Activated naive CD4-positive, alpha-beta T cell treated with anti-CD3 and anti-CD28 coated beads, Interleukin-2, amount 50 U/mL, for 72 hours (primary cell): ENCODE measurements around the gene HOXB8. TPM values are rescaled to one million over a fixed set of nuclear protein-coding genes. Genes with fewer than 3 reads are reported as not detected.

Experiments used
- ATAC-seq, 2 donors: fragments of 150-1000 bp; cut with Tn5 transposase; 2 replicates each; pipeline ENCODE4 v1.10.0; 2021; ENCODE audit warnings: mild to moderate bottlenecking in 2 of 2, moderate library complexity in 2 of 2
- DNase-seq, 2 donors: peaks; one replicate each; pipeline ENCODE4 v3.0.0; 2021 to 2022; ENCODE audit warnings: low spot score in 2 of 2
- H3K27ac Mint-ChIP-seq, 2 donors: one replicate each; pipeline ENCODE4 v1.8.0; 2022; ENCODE audit warnings: mild to moderate bottlenecking in 2 of 2, mixed read lengths in 2 of 2
- H3K36me3 Mint-ChIP-seq, 2 donors: one replicate each; pipeline ENCODE4 v1.8.0; 2022; ENCODE audit warnings: mixed read lengths in 2 of 2
- H3K9me3 Mint-ChIP-seq, 2 donors: one replicate each; pipeline ENCODE4 v1.8.0; 2022; ENCODE audit warnings: mixed read lengths in 2 of 2
- total RNA-seq, 2 donors: library from RNA; stranded (reverse); gene quantifications; one replicate each; pipeline ENCODE4 v1.2.3, GENCODE V29; 2022

HOXB8 gene
- total RNA-seq, 2 donors from 2014 or later = not detected

DNA sequence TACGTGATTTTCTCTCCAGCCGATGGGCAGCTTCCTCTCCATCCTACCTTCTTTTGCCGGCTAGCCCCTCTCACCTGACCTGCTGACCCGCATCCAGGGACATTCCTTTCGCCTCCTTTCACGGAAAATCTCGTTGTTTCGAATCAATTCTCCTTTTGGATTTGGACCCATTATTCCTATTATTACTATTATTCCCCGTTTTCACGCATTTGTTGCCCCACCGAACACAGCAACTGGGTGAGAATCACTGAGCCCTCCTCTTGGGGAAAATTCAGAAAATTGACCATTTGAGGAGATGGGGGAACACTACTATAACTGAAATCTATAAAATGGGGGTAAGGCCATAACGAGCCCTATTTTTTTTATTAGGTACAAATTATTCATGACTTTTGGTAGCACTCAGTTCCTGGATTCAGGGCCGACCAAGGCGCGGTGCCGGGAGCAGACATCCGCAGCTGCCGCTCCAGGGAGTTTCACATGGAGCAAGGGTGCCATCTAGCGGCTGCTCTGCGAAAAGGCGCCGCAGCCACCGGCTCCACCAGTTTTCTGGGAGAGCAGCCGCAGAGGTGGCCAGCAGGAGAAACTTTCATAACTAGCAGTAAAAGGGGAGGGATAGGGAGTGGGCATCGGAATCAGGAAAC is 3.3 kb upstream of the HOXB8 start:
- DNase-seq (peak; percentile 72 to 81), ATAC-seq (peak; percentile 76 to 77)
- H3K36me3 Mint-ChIP-seq = peaks cover 0 to 7% of the 10 kb centered on the region in 2 donors
- H3K9me3 Mint-ChIP-seq = no peaks in the 10 kb centered on the region
- no peak overlapping the region for H3K27ac Mint-ChIP-seq

- ATAC-seq (no peak), DNase-seq (no peak)
- Mint-ChIP-seq H3K36me3 (peaks cover 0 to 7% of the 10 kb centered on the region in 2 donors), H3K9me3 (no peaks in the 10 kb centered on the region), H3K27ac (peak overlapping the region in 1 of 2 donors; percentile 5)
These were observed 2.6 kb upstream of the HOXB8 start for GRCh38 chr17:48617471-48618255.

DNA sequence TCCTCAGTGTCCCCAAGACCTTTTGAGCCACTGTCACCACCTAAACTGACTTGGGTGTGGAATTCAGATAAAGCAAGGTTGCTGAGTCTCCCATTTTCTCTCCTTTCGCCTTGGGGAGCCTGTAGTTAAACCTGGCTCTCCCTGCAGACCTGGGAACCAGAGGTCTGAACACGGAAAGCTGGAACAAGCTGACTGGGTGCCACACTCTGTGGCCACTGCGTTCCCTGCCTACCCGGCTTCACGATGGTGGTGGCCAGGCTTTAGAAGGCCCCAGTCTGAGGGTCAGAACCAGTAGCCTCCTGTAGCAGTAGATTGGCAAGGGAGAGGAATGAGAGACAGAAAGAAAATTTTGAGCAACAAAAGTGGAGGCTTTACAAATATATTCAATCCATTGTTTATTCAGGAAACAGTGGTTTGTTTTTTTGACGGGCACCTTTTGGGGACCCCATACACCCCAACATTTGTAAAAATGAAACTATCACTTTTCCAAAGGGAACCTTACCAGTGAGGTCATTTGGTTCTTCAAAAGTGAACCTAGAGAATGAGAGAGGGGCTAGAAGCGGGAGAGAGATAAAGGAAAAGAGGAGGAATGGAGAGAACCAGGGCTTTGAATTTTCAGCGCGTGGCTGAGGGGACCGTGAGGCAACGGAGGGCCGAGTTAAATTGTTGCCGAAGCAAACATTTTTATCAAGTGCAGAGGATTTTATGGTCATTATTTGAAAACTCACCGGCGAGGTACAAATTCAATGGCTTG is 1.8 kb upstream of the HOXB8 start:
- ATAC-seq (no peak), DNase-seq (no peak)
- no peak overlapping the region for H3K27ac Mint-ChIP-seq

GRCh38 chr17:48615963-48616716 is 1.0 kb upstream of the HOXB8 start:
- Mint-ChIP-seq H3K27ac (no peak overlapping the region), H3K9me3 (no peaks in the 10 kb centered on the region), H3K36me3 (peaks cover 0 to 10% of the 10 kb centered on the region in 2 donors)
- DNase-seq (no peak), ATAC-seq (no peak)

More for the DNA sequence above, 1.8 kb upstream of the HOXB8 start:
- Mint-ChIP-seq H3K36me3 (peaks cover 0 to 7% of the 10 kb centered on the region in 2 donors), H3K9me3 (no peaks in the 10 kb centered on the region)

- H3K9me3 Mint-ChIP-seq = no peaks in the 10 kb centered on the region
- peak in 1 of 2 donors; percentile 23 for ATAC-seq
- H3K27ac Mint-ChIP-seq = no peak overlapping the region
- H3K36me3 Mint-ChIP-seq = peaks cover 0 to 15% of the 10 kb centered on the region in 2 donors
- no peak for DNase-seq
These were observed 1.0 kb downstream of the HOXB8 start for GRCh38 chr17:48613862-48614694.

DNA sequence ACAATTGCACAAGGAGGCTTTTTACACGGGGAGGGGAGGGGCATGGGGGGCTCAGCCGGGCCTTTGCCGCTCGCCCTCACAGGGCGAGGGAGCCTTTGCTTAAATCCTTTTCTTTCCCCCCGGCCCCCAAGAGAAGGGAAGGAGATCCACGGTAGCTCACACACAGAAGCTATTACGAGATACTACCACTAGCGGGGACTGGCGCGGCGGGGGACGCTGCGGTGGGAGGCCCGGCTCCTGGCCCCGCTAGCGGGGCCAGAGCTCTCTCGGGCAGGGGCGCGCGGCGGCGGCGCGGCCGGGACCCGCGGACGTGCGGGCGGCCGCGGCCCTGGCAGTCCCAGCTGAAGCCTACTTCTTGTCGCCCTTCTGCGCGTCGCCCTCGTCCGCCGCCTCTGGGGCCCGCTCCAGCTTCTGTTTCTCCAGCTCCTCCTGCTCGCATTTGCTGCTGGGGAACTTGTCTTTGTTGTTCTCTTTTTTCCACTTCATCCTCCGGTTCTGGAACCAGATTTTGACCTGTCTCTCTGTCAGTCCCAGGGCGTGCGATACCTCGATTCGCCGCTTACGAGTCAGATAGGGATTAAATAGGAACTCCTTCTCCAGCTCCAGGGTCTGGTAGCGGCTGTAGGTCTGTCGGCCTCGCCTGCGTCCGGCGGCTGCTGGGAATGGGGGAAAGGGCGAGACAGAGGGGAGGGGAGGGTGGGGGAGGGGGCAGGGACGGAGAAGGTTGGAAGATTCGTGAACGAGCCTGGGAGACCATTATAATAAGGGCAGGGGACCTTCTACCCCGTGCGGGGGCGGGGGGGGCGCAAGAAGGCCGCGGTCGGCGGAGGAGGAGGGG is 2.0 kb downstream of the HOXB8 start:
- Mint-ChIP-seq H3K9me3 (no peaks in the 10 kb centered on the region), H3K36me3 (peaks cover 0 to 15% of the 10 kb centered on the region in 2 donors), H3K27ac (peak overlapping the region in 1 of 2 donors; percentile 22)
- DNase-seq (no peak), ATAC-seq (peak; percentile 21 to 64)

GRCh38 chr17:48612456-48612853 is 2.6 kb downstream of the HOXB8 start:
- Mint-ChIP-seq H3K9me3 (no peaks in the 10 kb centered on the region), H3K27ac (peak overlapping the region in 1 of 2 donors; percentile 22), H3K36me3 (peaks cover 0 to 15% of the 10 kb centered on the region in 2 donors)
- DNase-seq = no peak
- ATAC-seq = peak in 1 of 2 donors; percentile 8

- DNase-seq = no peak
- no peak overlapping the region for H3K27ac Mint-ChIP-seq
These were observed 3.2 kb downstream of the HOXB8 start for GRCh38 chr17:48611681-48612455.

GRCh38 chr17:48611213-48611612 is 3.9 kb downstream of the HOXB8 start:
- Mint-ChIP-seq H3K36me3 (peaks cover 0 to 8% of the 10 kb centered on the region in 2 donors), H3K27ac (peak overlapping the region; percentile 4 to 44), H3K9me3 (no peaks in the 10 kb centered on the region)
- DNase-seq (no peak), ATAC-seq (peak; percentile 2 to 7)

More at GRCh38 chr17:48611681-48612455, 3.2 kb downstream of the HOXB8 start:
- no peaks in the 10 kb centered on the region for H3K9me3 Mint-ChIP-seq
- peaks cover 0 to 12% of the 10 kb centered on the region in 2 donors for H3K36me3 Mint-ChIP-seq
- peak in 1 of 2 donors; percentile 27 for ATAC-seq

GRCh38 chr17:48610282-48611211 is 4.5 kb downstream of the HOXB8 start, which contains the start of gene HOXB7:
HOXB7 (minus strand) TSS chr17:48611017; CDS start chr17:48610918, 99 bp downstream.
- DNase-seq (peak in 1 of 2 donors; percentile 71), ATAC-seq (peak; percentile 42 to 60)
- peaks cover 0 to 8% of the 10 kb centered on the region in 2 donors for H3K36me3 Mint-ChIP-seq
- no peaks in the 10 kb centered on the region for H3K9me3 Mint-ChIP-seq
- peak within 1 kb of the TSS; percentile 4 to 44 for H3K27ac Mint-ChIP-seq

GRCh38 chr17:48609759-48610281 is 5.3 kb downstream of the HOXB8 start:
- Mint-ChIP-seq H3K9me3 (no peaks in the 10 kb centered on the region), H3K36me3 (peaks cover 0 to 8% of the 10 kb centered on the region in 2 donors), H3K27ac (no peak overlapping the region)
- no peak for DNase-seq
- no peak for ATAC-seq

DNA sequence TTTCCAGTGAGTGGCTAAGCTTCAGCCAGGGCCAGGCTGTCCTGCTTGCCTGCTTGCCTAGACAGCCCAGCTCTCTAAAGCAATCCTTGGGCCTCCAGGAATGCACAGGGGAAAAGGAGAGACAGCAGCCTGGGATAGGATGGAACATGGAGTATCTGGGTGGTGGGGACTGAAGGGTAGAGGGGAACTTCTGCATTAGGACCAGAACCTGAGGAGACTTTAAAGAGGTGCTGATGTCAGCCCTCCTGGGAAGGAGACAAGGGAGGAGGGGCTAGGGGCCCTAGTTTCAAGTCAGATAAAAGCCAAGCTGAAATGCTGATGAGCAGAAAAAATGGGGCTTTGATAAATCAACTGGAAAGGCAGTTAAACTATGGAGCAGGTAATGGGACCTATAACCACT is 6.1 kb downstream of the HOXB8 start:
- ATAC-seq (no peak), DNase-seq (no peak)
- Mint-ChIP-seq H3K27ac (no peak overlapping the region), H3K36me3 (peaks cover 0 to 8% of the 10 kb centered on the region in 2 donors), H3K9me3 (no peaks in the 10 kb centered on the region)

- ATAC-seq = no peak
- H3K9me3 Mint-ChIP-seq = no peaks in the 10 kb centered on the region
These were observed 6.6 kb downstream of the HOXB8 start for GRCh38 chr17:48608494-48608834.

More at GRCh38 chr17:48608494-48608834, 6.6 kb downstream of the HOXB8 start:
- no peak overlapping the region for H3K27ac Mint-ChIP-seq
- H3K36me3 Mint-ChIP-seq = peaks cover 0 to 8% of the 10 kb centered on the region in 2 donors
- no peak for DNase-seq
